Suppressor macrophage treated with lipopolysaccharide for 4 hours (primary cell): ENCODE results near the gene RBMS1.
A peak's percentile ranks its signal among the peaks of the same experiment; 100 is the strongest.

ENCODE experiments used
- DNase-seq: peaks from one replicate; pipeline ENCODE4 v3.0.0-alpha.2; 2020

The RBMS1 gene

GRCh38 chr2:160325418-160325817 is 168.2 kb downstream of the RBMS1 start:
- peak; percentile 56 for DNase-seq

GRCh38 chr2:160324917-160325316 is 168.7 kb downstream of the RBMS1 start:
- peak; percentile 58 for DNase-seq

GRCh38 chr2:160324161-160324800 is 169.3 kb downstream of the RBMS1 start:
- DNase-seq: peak; percentile 64

- peak; percentile 76 for DNase-seq
Measured at GRCh38 chr2:160322320-160322719, 171.3 kb downstream of the RBMS1 start.

- peak; percentile 73 for DNase-seq
Measured at GRCh38 chr2:160321006-160321405, 172.6 kb downstream of the RBMS1 start.

GRCh38 chr2:160319700-160320099 is 173.9 kb downstream of the RBMS1 start:
- no peak for DNase-seq

- DNase-seq: no peak
Measured at GRCh38 chr2:160318218-160318617, 175.4 kb downstream of the RBMS1 start.

GRCh38 chr2:160317181-160318099 is 176.2 kb downstream of the RBMS1 start:
- DNase-seq: peak; percentile 91

- DNase-seq: peak; percentile 52
Measured at GRCh38 chr2:160315337-160315736, 178.3 kb downstream of the RBMS1 start.

- DNase-seq: no peak
Measured at GRCh38 chr2:160310118-160310828, 183.3 kb downstream of the RBMS1 start.

GRCh38 chr2:160309585-160309984 is 184.0 kb downstream of the RBMS1 start:
- DNase-seq: no peak

GRCh38 chr2:160308915-160309314 is 184.7 kb downstream of the RBMS1 start:
- DNase-seq: no peak

- no peak for DNase-seq
Measured at GRCh38 chr2:160308476-160308875, 185.1 kb downstream of the RBMS1 start.

GRCh38 chr2:160306985-160307384 is 186.6 kb downstream of the RBMS1 start:
- no peak for DNase-seq

GRCh38 chr2:160305081-160305750 is 188.4 kb downstream of the RBMS1 start:
- DNase-seq: no peak

- no peak for DNase-seq
Measured at GRCh38 chr2:160303527-160303926, 190.1 kb downstream of the RBMS1 start.

GRCh38 chr2:160303076-160303475 is 190.5 kb downstream of the RBMS1 start:
- no peak for DNase-seq

- peak; percentile 74 for DNase-seq
Measured at GRCh38 chr2:160301420-160301819, 192.2 kb downstream of the RBMS1 start.

GRCh38 chr2:160300203-160300602 is 193.4 kb downstream of the RBMS1 start:
- DNase-seq: no peak

- peak; percentile 77 for DNase-seq
Measured at GRCh38 chr2:160299540-160299939, 194.1 kb downstream of the RBMS1 start.

GRCh38 chr2:160298960-160299359 is 194.6 kb downstream of the RBMS1 start:
- DNase-seq: no peak

- no peak for DNase-seq
Measured at GRCh38 chr2:160295519-160296207, 197.9 kb downstream of the RBMS1 start.
